ENCODE measurements around the gene USP9X. TPM values are rescaled to one million over a fixed set of nuclear protein-coding genes. Genes with fewer than 3 reads are reported as not detected.
"Not testable (repeated sequence)": the region's sequence is repeated elsewhere in the genome, so short reads cannot be mapped to it uniquely, and the experiment has no call there.

The USP9X gene
- total and polyA plus RNA-seq, 8 donors: 55.6 to 86.0 (median 62.7) TPM

GRCh38 chrX:41108463-41109205 lies 23.4 kb downstream of the USP9X start:
- Histone ChIP-seq H3K27ac (no peak overlapping the region), H3K4me3 (no peak overlapping the region), H3K4me1 (peaks cover 0 to 60% of the 10 kb centered on the region in 2 donors), H3K27me3 (peaks cover 0 to 4% of the 10 kb centered on the region in 2 donors), H3K36me3 (no peaks in the 10 kb centered on the region), H3K9me3 (no peaks in the 10 kb centered on the region)
- intact Hi-C loops (cut with DNase I): no loop called here
- ATAC-seq: no peak
- no peak for TF ChIP-seq CTCF (IDR thresholded peaks at IDR 0.05)
- no peak for DNase-seq

DNA sequence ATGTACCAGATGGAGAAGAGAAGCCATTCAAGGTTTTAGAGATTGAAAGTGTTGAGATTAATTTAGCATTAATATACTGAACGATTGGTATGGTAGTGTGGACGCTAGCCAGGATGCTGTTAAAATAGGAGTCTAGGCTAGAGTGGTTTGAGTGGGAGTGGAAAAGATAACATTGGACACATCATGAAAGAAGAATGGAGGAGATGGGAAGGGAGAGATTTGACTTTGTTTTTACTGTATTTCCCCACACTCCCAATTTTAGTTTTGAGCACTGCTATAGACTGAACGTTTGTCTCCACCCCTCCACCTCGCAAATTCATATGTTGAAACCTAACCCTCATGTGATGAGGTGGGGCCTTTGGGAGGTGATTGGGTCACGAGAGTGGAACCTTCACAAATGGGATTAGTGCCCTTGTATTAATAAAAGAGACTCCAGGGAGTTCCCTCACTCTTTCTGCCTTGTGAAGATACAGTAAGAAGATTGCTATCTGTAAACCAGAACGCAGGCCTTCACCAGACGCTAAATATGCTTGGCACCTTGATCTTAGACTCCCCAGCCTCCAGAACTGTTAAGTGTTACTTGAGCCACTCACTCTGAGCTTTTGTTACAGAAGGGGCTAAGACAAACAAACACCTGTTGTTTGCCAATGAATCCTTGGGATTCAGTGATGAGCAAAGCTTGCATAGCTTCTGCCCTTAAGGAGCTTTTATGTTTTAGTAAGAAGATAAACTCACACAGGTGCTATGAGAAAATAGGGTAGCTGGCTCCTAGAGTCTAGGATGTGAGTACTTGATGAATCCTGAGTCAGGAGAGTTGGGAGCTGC lies 25.8 kb downstream of the USP9X start:
- Histone ChIP-seq H3K27me3 (no peaks in the 10 kb centered on the region), H3K27ac (no peak overlapping the region), H3K4me1 (peaks cover 0 to 62% of the 10 kb centered on the region in 2 donors), H3K4me3 (no peak overlapping the region), H3K9me3 (no peaks in the 10 kb centered on the region), H3K36me3 (no peaks in the 10 kb centered on the region)
- ATAC-seq (peak; percentile 8), DNase-seq (no peak)
- TF ChIP-seq CTCF (IDR thresholded peaks at IDR 0.05): no peak
- intact Hi-C loops (cut with DNase I): loop anchor here in 1 of 2 donors (10.0 kb wide), 2 partner anchors 226 to 446 kb away; no protein-coding TSS in a partner anchor

DNA sequence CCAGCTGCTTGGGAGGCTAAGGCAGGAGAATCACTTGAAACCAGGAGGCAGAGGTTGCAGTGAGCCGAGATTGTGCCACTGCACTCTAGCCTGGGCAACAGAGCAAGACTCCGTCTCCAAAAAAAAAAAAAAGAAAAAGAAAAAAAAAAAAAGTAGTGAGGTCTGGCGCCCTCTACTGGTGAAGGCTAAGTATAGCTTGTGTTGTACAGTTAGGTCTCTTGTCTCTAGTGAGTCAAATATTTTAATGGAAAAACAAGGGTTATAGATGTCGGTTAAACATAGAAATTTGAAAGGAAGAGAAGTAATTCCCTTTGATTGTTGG lies 29.8 kb downstream of the USP9X start:
- H3K27me3 ChIP-seq, H3K36me3 ChIP-seq, H3K27ac ChIP-seq, H3K9me3 ChIP-seq, H3K4me3 ChIP-seq: not testable (repeated sequence)
- H3K4me1 ChIP-seq: peaks cover 0 to 68% of the 10 kb centered on the region in 2 donors
- ATAC-seq (peak; percentile 77), DNase-seq (peak in 1 of 4 donors; percentile 28)
- intact Hi-C loops (cut with DNase I): loop anchor here in 1 of 2 donors (10.0 kb wide), 2 partner anchors 230 to 450 kb away; no protein-coding TSS in a partner anchor
- TF ChIP-seq CTCF (IDR thresholded peaks at IDR 0.05): peak; percentile 67 to 90

DNA sequence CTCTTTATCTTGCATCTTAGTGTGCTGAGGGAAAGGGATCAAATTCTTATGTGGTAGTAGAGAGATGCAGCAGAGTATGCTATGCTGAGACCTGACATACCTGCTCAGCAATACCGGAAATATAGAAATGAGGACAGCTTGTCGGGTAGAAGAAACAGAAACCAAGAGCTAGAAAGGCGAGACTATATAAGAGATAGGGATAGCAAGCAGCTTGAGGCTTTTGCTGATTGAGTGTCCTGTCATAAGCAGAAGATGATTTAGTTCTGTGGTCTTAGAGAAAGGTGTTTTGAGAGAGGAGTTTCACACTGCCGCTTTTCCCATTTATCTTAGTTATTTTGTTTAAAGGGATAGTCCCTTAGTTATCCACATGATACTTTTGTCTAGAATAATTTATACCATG lies 31.7 kb downstream of the USP9X start:
- ATAC-seq: peak; percentile 52

More for the DNA sequence above, 31.7 kb downstream of the USP9X start:
- Histone ChIP-seq H3K9me3 (no peaks in the 10 kb centered on the region), H3K4me3 (no peak overlapping the region), H3K36me3 (no peaks in the 10 kb centered on the region), H3K27me3 (no peaks in the 10 kb centered on the region), H3K27ac (no peak overlapping the region), H3K4me1 (peaks cover 0 to 73% of the 10 kb centered on the region in 2 donors)
- intact Hi-C loops (cut with DNase I): loop anchor here in 1 of 2 donors (10.0 kb wide), 2 partner anchors 232 to 452 kb away; no protein-coding TSS in a partner anchor
- TF ChIP-seq CTCF (IDR thresholded peaks at IDR 0.05): no peak
- DNase-seq: no peak
